HEK293 (cell line): Measurements from ENCODE around the gene APOO.

Experiments
- CTCF ChIP-seq: fragments of 450-650 bp; formaldehyde crosslinking; IDR thresholded peaks from 2 replicates; pipeline ENCODE4 v1.5.1; 2016; ENCODE audit warnings: missing biosample characterization, missing genetic modification characterization
- TRIM28 ChIP-seq: IDR thresholded peaks from 2 replicates; pipeline ENCODE4 v1.6.1; 2011; ENCODE audit warnings: low read length, control low read depth, borderline replicate concordance
- ZNF274 ChIP-seq, 2 experiments: fragments of 200-500 bp in 1 of 2; fragments of 450-650 bp in 1 of 2; sonication (Bioruptor generic) in 1 of 2; formaldehyde crosslinking in 1 of 2; IDR thresholded peaks; 2 replicates each; pipeline versions ENCODE4 v1.5.1 to v1.6.1; 2014 to 2016; ENCODE audit warnings: borderline replicate concordance in 1 of 2, inconsistent platforms in 1 of 2, low read length in 1 of 2, missing biosample characterization in 1 of 2, missing genetic modification characterization in 1 of 2
- ZNF623 ChIP-seq: fragments of 450-650 bp; formaldehyde crosslinking; IDR thresholded peaks from 2 replicates; pipeline ENCODE4 v1.5.1; 2016; ENCODE audit warnings: missing biosample characterization, missing genetic modification characterization

- TF ChIP-seq TRIM28 = no peak; the same call in 1 of the 2 replicates
- TF ChIP-seq CTCF = no peak
- no peak for TF ChIP-seq ZNF274 (IDR thresholded peaks at IDR 0.05; ENCODE audit: low read length)
- no peak for TF ChIP-seq ZNF274 (tag by site-specific recombination; IDR thresholded peaks at IDR 0.05; ENCODE audit: borderline replicate concordance)
- TF ChIP-seq ZNF623 = no peak
Measured at GRCh38 chrX:23799469-23800065, 108.2 kb downstream of the APOO start.
